ENCODE results near the gene YOD1. TPM values are rescaled to one million over a fixed set of nuclear protein-coding genes. Genes with fewer than 3 reads are reported as not detected.

YOD1 gene
- total RNA-seq, 1 donor from 2014 or later: 12.3 TPM

DNA sequence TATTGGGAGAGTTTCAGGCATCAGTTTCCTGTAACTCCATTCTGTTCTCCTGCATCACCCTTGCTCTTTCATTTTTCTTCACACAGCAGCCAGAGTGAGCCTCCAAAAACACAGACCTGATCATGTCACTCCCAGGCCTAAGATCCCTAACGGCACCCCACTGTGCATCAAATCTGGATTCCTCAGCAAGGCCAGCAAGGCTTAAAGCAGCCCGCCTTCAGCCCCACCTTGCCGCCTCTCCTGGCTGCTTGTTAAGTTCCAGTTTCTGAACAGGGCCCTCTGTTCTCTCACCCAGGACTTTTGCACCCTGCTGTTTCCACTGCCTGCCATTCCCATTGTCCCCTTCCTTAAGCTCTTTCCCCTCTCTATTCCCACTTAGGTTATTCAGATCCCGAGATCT lies 47.8 kb downstream of the YOD1 start:
- H3K4me3 Mint-ChIP-seq: peak overlapping the region; percentile 4
- H3K9me3 Mint-ChIP-seq: peaks cover 9% of the 10 kb centered on the region
- peaks cover 3% of the 10 kb centered on the region for H3K36me3 Mint-ChIP-seq
- TF ChIP-seq, protein P1, sequence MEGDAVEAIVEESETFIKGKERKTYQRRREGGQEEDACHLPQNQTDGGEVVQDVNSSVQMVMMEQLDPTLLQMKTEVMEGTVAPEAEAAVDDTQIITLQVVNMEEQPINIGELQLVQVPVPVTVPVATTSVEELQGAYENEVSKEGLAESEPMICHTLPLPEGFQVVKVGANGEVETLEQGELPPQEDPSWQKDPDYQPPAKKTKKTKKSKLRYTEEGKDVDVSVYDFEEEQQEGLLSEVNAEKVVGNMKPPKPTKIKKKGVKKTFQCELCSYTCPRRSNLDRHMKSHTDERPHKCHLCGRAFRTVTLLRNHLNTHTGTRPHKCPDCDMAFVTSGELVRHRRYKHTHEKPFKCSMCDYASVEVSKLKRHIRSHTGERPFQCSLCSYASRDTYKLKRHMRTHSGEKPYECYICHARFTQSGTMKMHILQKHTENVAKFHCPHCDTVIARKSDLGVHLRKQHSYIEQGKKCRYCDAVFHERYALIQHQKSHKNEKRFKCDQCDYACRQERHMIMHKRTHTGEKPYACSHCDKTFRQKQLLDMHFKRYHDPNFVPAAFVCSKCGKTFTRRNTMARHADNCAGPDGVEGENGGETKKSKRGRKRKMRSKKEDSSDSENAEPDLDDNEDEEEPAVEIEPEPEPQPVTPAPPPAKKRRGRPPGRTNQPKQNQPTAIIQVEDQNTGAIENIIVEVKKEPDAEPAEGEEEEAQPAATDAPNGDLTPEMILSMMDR (conservative IDR thresholded peaks at IDR 0.05): no peak
- no peak for DNase-seq (ENCODE audit: extremely low spot score, unreplicated experiment)
- peak overlapping the region; percentile 55 for H3K27ac Mint-ChIP-seq
- H3K4me1 Mint-ChIP-seq (ENCODE audit: unreplicated experiment): peaks cover 29% of the 10 kb centered on the region
- H3K27me3 Mint-ChIP-seq: no peaks in the 10 kb centered on the region

DNA sequence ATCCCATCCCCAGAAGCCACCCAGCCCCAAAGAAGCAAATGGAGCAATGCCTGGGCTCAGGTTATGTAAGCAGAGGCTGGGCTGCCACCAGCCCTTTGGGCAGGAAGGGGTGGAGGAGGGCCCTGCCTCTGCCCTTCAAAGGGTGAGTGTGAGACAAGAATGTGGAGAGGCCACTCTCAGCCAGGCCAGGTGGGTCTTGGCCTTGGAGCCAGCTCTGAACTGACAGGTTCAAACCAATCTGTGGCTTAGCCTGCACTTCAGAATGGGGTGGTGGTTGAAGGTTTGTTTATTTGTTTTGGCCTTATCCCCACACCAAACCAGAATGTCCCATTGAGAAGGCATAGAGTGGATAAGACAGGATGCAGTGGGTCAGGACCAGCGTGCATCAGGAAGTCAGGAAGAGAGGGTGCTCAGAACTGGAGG lies 48.3 kb downstream of the YOD1 start:
- Mint-ChIP-seq H3K4me3 (no peak overlapping the region), H3K4me1 (ENCODE audit: unreplicated experiment) (peaks cover 28% of the 10 kb centered on the region), H3K27ac (peak overlapping the region; percentile 55), H3K9me3 (peaks cover 8% of the 10 kb centered on the region), H3K36me3 (peaks cover 3% of the 10 kb centered on the region), H3K27me3 (no peaks in the 10 kb centered on the region)
- no peak for DNase-seq (ENCODE audit: extremely low spot score, unreplicated experiment)
- TF ChIP-seq, protein P1 (conservative IDR thresholded peaks at IDR 0.05): no peak

DNA sequence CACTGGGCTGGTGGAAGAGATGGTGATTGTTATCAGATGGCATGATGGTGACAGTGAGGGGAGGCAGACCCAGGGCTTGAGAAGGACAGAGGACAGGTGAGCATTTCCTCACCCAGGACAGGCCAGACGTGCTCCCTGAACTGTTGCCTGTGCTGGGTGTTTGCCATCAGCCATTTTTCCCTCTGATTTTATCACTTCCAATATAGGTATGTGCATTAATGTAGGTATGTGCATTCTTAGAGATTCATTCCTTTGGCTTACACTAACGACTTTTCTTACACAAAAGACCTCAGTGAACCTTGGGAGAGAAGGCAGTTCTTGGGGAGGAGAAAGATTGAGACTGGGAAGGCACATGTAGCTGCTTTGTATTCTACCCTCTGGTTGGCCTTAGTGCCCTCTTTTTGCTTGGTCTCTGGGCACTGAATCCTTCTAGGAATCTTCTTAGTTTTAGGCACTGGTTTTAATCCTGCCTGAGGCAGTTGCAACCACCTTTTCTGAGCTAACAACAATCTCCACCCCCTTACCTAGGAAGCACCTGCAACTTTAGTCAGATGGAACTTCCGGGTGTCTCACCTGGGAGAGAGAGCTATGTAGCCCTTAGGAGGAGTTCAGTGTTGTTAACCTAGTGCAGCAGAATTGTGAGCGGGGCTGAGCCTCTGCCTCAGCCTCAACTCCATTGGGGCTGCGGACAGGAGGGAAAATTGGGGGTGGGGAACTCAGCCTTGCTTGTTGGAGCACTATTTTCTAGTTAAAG lies 49.3 kb downstream of the YOD1 start:
- Mint-ChIP-seq H3K9me3 (no peaks in the 10 kb centered on the region), H3K4me1 (ENCODE audit: unreplicated experiment) (peaks cover 19% of the 10 kb centered on the region), H3K4me3 (peak overlapping the region; percentile 29), H3K27me3 (no peaks in the 10 kb centered on the region), H3K36me3 (no peaks in the 10 kb centered on the region), H3K27ac (peak overlapping the region; percentile 55)
- no peak for DNase-seq (ENCODE audit: extremely low spot score, unreplicated experiment)
- TF ChIP-seq, protein P1 (conservative IDR thresholded peaks at IDR 0.05): no peak

DNA sequence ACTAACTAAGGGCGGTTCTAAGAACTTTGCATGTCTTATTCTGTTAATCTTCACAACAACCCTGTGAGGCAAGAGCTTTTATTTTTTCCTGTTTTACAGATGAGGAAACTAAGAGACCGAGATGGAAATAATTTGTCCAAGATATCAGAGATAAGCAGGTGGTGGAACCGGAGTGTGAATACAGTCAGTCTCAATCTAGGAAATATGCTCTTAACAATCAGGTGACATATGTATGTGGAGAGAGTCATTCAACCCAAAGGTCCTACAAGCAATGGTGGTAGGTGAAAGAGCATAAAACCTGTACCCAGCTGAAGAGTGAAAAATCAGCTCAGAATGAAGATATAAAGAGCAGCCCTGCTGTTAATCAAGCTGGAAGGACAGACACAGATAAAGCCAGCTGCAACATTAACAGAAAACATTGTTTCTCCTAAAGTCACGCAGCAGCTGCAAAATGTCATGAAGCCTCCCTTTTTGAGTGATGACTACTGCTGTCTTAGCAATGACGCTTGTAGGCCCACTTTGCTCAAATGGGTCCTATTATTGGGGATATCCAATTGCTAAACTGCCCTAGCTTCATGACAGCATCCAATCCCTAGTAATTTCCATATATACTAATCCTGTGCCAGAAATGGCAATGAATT lies 50.2 kb downstream of the YOD1 start:
- Mint-ChIP-seq H3K9me3 (no peaks in the 10 kb centered on the region), H3K4me1 (ENCODE audit: unreplicated experiment) (peaks cover 19% of the 10 kb centered on the region), H3K27ac (peak overlapping the region; percentile 55), H3K27me3 (no peaks in the 10 kb centered on the region), H3K36me3 (no peaks in the 10 kb centered on the region), H3K4me3 (no peak overlapping the region)
- DNase-seq (ENCODE audit: extremely low spot score, unreplicated experiment): no peak
- TF ChIP-seq, protein P1 (conservative IDR thresholded peaks at IDR 0.05): no peak

DNA sequence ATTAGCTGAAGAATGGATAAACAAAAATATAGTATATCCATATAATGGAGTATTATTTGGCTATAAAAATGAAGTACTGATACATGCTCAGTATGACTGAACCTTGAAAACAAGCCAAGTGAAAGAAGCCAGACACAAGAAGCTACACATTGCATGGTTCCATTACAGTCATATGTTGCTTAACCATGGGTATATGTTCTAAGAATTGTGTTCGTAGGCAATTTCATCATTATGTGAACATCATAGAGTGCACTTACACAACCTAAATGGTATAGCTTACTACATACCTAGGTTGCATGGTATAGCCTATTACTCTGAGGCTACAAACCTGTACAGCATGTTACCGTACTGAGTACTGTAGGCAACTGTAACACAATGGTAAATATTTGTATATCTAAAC lies 52.2 kb downstream of the YOD1 start:
- no peak overlapping the region for H3K4me3 Mint-ChIP-seq
- no peak for DNase-seq (ENCODE audit: extremely low spot score, unreplicated experiment)
- H3K27me3 Mint-ChIP-seq: no peaks in the 10 kb centered on the region
- peaks cover 15% of the 10 kb centered on the region for H3K4me1 Mint-ChIP-seq (ENCODE audit: unreplicated experiment)
- no peaks in the 10 kb centered on the region for H3K9me3 Mint-ChIP-seq
- H3K27ac Mint-ChIP-seq: no peak overlapping the region
- H3K36me3 Mint-ChIP-seq: no peaks in the 10 kb centered on the region
- TF ChIP-seq, protein P1 (conservative IDR thresholded peaks at IDR 0.05): no peak

Other genes starting within 250 kb of the YOD1 start
- gene IL20, start 185.6 kb downstream of the YOD1 start, total RNA-seq (ENCODE audit: low replicate concordance): not detected in 2 replicates
- gene IL24, start 153.8 kb downstream of the YOD1 start, total RNA-seq (ENCODE audit: low replicate concordance): not detected in 2 replicates
- 0.58 and 0.81 TPM in 2 replicates for gene FCMR, start 129.3 kb downstream of the YOD1 start, total RNA-seq (ENCODE audit: low replicate concordance)
- 16.9 and 30.1 TPM in 2 replicates for gene PIGR, start 104.7 kb downstream of the YOD1 start, total RNA-seq (ENCODE audit: low replicate concordance)
- not detected in 2 replicates for gene FCAMR, start 80.7 kb downstream of the YOD1 start, total RNA-seq (ENCODE audit: low replicate concordance)
- gene C1orf116, start 18.5 kb downstream of the YOD1 start, total RNA-seq (ENCODE audit: low replicate concordance): 50.4 and 108 TPM in 2 replicates
- gene PFKFB2, start 2.1 kb upstream of the YOD1 start, total RNA-seq (ENCODE audit: low replicate concordance): 18.7 and 31.4 TPM in 2 replicates
- 0.36 and 4.4 TPM in 2 replicates for gene C4BPB, start 37.7 kb upstream of the YOD1 start, total RNA-seq (ENCODE audit: low replicate concordance)
- 0.87 and 6.8 TPM in 2 replicates for gene C4BPA, start 53.0 kb upstream of the YOD1 start, total RNA-seq (ENCODE audit: low replicate concordance)

Measured in type B pancreatic cell (in vitro differentiated cells).